Measurements from ENCODE around the gene CD209.
"Not testable (repeated sequence)": the region's sequence is repeated elsewhere in the genome, so short reads cannot be mapped to it uniquely, and the experiment has no call there.

CD209 gene

DNA sequence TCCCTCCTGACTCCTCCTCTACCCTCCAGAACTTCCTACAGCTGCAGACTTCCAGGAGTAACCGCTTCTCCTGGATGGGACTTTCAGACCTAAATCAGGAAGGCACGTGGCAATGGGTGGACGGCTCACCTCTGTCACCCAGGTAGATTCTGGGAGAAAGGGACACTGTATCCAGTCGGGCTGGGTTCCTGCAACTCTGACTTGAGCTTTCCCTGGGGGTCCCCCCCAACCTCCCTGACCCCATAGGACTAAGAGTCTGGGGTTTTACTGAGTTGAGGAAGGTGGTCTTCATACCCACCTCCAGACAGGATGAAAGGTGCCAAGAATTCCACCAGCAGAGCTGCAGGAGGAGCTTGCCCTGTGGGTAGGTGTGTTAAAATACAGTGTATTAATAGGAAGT is 20.2 kb upstream of the CD209 start:
- no peak for DNase-seq

DNA sequence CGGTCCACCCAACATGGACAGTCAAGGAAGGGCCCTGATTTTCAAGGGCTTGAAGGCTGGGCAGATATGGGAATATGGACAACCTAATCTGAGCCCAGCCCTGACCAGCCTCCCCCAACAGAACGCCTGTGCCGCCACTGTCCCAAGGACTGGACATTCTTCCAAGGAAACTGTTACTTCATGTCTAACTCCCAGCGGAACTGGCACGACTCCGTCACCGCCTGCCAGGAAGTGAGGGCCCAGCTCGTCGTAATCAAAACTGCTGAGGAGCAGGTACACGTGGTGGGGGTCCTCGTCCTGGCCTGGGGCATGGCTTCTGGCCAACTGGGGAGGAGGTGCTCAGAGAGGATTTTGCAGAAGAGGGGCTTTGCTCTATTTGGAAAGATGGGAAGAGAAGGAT is 19.2 kb upstream of the CD209 start:
- no peak for DNase-seq

DNA sequence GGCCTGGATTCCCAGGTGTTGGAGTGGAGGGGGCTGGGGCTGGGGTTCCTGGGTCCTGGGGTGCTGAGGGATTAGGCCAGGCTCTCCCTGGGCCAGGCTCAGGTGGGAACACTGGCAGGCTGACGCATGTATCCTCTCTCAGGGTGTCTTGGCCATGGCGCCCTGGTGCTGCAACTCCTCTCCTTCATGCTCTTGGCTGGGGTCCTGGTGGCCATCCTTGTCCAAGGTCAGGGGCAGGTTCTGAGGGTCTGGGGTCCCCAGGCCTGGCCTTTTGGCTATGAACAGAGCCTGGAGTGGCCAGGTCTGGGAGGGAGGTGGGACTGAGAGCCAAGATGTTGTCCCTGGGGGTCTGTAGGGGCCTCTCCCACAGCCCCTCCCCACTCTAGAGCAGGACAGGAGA is 17.7 kb upstream of the CD209 start:
- DNase-seq, result not testable (repeated sequence)

- DNase-seq, result not testable (repeated sequence)
Measured at GRCh38 chr19:7764157-7764556, 16.8 kb upstream of the CD209 start.

GRCh38 chr19:7763696-7764095 is 16.4 kb upstream of the CD209 start:
- no peak for DNase-seq

DNA sequence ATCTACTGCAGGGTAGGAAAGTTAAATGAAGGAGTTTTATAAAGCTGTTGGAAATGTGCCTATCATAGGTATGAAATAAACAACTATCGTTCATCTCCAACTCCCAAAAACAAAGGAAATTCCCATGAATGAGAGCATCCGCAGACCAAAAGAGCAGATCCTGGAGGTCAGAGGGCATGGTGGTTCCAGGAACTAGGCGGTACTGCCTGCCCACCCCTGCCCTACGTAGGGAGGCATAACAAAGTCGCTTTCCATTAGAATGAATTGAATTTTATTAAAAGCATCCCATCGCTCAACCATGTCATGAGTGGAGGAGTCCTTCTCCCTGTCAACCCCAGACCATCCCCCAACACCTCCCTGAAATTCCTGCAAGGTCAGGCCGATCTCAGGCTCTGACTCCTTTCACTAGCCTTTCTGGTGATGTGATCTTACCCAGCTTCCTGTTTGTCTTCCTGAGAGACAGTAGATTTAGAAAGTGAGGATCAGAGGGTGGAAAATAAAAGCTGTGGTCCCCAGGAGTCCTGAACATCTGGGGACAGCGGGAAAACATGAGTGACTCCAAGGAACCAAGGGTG is 15.5 kb upstream of the CD209 start, which contains the start of gene CLEC4M:
Gene CLEC4M, plus strand, starts transcription at position 525 of the 575 bp plus-strand sequence. Its CDS starts 24 bp downstream, at position 549.
- DNase-seq, result no peak

GRCh38 chr19:7759156-7759555 is 11.8 kb upstream of the CD209 start:
- no peak for DNase-seq

- no peak for DNase-seq
Measured at GRCh38 chr19:7757358-7757757, 10.0 kb upstream of the CD209 start.

GRCh38 chr19:7756258-7756657 is 8.9 kb upstream of the CD209 start:
- DNase-seq, result no peak

DNA sequence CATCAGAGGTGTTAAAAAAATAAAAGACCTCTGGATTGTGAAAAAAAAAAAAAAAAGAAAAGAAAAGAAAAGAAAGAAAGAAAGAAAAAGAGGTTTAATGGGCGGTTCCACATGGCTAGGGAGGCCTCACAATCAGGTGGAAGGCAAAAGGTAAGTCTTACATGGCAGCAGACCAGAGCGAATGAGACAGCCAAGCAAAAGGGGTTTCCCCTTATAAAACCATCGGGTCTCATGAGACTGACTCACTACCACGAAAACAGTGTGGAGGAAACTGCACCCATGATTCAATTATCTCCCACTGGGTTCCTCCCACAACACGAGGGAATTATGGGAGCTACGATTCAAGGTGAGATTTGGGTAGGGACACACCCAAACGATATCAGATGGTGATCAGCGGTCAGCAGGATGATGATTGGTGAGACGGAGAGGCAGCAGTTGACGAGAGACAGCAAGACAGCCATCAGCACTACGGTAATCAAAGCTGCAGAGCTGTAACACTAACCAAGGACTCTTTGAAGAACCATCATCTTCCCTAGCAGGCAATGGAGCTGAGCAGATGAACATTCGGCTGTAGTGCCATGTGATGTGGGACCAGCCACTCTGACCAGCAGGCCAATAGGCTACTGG is 3.9 kb upstream of the CD209 start:
- DNase-seq, result peak; percentile 28

DNA sequence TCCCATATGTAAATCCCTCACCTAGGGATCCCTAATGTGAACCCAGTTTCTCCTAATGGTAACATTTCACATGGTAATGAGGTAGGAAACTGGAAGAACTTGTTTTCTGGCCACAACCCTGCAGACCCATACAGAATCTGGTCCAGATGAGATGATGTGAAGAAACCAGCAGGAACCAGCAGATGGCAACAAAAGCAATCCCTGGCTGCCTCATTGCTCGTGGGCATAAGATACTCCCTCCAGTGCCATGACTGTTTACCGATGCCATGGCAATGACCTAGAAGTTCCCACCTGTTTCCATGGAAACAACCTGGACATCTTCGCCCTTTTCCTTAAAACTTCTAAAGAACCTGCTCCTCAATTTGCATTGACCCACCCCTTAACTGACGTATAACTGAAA is 1.4 kb upstream of the CD209 start:
- no peak for DNase-seq

DNA sequence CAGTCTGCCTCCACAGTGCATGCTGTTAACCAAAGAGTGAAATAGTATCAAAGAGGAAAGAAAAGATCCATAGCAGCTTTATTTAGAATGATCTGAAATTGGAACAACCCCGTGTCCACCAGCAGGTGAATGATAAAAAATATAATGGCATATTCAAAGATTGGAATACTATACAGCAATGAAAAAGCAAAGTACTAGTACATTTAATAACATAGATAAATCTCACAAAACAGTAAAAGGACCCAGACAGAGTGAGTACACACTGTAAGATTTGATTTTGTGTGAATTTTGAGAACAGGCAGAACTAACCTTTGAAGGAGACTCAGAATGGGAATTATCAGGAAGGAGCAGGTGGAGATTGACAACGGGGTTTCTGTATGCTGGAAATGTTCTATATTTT is 837 bp upstream of the CD209 start:
- no peak for DNase-seq

GRCh38 chr19:7746306-7746705 is 1.0 kb downstream of the CD209 start:
- DNase-seq, result not testable (repeated sequence)

- no peak for DNase-seq
Measured at GRCh38 chr19:7744871-7745650, 2.3 kb downstream of the CD209 start.

DNA sequence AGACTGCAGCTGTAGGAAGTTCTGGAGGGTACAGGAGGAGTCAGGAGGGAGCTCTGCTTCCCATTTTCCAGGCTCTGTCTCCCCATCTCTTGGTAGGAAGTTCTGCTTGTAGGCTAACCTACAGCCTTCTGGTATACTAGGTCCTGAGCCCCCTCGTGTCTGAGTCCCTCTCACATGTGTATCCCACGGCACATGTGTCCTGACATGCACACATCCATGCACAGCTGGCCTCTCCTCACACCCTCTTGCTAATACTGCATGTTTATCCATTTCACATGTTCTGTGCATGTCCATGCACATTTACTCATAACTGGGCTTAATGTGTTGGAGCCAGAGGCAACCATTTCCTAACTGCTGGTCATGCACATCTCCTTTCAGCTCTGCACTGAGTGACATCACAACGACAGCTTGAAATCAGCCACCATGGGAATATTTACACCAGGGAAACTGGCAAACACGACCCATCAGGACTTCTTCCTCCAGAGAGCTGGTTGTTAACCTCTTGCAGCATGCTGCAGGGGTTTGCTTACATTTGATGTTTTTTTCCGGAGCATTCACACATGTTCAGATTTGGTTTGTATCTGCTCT is 3.0 kb downstream of the CD209 start:
- DNase-seq, result no peak

- no peak for DNase-seq
Measured at GRCh38 chr19:7743425-7743841, 3.9 kb downstream of the CD209 start.

GRCh38 chr19:7742991-7743390 is 4.3 kb downstream of the CD209 start:
- DNase-seq, result no peak

DNA sequence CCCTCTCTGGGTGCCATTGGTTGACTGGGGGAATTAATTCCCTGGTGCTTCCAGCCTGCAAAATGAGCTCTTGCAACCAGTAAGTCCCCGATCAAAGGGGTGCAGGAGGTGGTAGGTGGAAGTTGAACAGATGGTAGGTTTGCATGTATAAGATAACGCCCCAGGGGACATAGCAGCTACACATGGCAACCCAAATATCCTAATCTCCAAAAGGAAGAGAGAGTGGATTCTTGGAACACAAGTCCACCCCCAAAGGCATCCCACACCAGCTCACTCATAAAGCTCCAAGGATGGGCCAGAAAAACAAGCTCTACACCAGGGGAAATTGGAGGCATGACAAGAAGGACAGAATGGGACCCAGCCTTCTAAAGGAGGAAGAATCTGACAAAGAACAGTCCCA is 4.8 kb downstream of the CD209 start:
- no peak for DNase-seq

- DNase-seq, result no peak
Measured at GRCh38 chr19:7740682-7741054, 6.7 kb downstream of the CD209 start.

GRCh38 chr19:7739801-7740681 is 7.3 kb downstream of the CD209 start:
- no peak for DNase-seq

DNA sequence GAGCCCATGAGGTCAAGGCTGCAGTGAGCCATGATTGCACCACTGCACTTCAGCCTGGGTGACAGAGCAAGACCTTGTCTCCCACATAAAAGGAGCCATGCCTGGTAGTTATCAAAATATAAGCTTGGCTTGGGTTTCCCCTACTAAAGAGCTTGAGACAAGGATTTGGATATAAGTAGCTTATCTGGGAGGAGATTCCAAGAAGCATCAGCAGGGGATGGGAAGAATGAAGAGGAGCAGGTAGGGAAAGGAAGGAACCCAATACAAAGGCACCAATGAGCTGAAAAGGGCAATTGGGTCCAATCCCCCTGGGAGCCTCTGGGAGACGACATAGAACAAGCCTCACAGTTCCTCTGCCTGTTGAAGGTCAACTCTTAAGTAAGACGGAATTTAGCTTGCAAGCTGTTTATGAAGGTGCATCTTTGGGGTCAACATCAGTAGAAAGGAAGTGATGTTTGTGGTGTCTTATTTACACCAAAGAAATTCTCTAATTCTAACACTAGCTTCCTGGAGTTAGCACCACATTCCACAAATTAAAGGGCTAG is 8.1 kb downstream of the CD209 start:
- DNase-seq, result no peak

DNA sequence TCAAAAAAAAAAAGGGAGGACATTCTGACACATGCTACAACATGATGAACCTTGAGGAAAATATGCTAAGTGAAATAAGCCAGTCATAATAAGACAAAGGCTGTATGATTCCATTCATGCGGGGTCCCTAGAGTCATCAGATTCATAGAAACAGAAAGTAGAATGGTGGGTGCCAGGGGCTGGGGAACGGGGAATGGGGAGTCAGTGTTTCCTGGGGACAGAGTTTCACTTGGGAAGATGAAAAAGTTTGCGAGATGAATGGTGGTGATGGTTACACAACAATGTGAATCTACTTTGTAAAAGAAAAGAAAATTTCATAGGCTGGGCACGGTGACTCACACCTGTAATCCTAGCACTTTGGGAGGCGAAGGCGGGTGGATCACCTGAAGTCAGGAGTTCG is 9.3 kb downstream of the CD209 start:
- DNase-seq, result no peak

DNA sequence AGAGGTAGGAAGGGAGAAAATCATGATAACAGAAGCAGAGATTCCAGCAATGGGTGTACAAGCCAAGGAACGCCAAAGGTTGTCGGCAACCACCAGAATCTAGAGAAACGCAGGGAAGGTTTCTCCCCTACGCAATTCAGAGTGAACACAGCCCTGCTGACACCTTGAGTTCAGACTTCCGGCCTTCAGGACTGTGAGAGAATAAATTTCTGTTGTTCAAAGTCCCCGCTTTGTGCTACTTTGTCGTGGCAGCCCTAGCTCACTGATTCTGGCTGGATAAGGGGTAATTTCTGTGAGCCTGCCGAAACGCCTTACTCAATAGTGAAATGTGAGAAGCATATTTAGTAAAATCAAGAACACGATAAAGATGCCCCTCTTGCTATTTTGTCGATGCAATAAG is 10.1 kb downstream of the CD209 start:
- no peak for DNase-seq
